H1 (cell line): ENCODE data around the gene ZNF281. TPM values are rescaled to one million over a fixed set of nuclear protein-coding genes. Genes with fewer than 3 reads are reported as not detected.

Experiments
- CTCF ChIA-PET: fragments of 300-600 bp; sonication (Branson Sonifier 250); formaldehyde crosslinking; loops from one replicate; lab custom pipeline; 2021; ENCODE audit not compliant: partially characterized antibody; lab: Charles Lee
- POLR2A ChIA-PET: fragments of 300-600 bp; sonication (Branson Sonifier 250); formaldehyde crosslinking; loops from one replicate; lab custom pipeline; 2021; ENCODE audit warnings: inconsistent platforms; ENCODE audit not compliant: partially characterized antibody; lab: Charles Lee
- DNase-seq, 2 experiments: peaks; one replicate each; pipeline versions ENCODE4 v3.0.0 to v3.0.0-alpha.2; 2010 to 2022; ENCODE audit warnings: low spot score in 2 of 2, low read depth in 1 of 2, mixed read lengths in 1 of 2
- FAIRE-seq: peaks from 2 replicates; lab custom pipeline; 2011; peaks lifted over from hg19 to GRCh38; lab: Jason Lieb, UNC
- H2AFZ ChIP-seq: 2 replicates; pipeline ENCODE4 v1.8.1; 2012; ENCODE audit warnings: low read length, inconsistent platforms
- H2AK5ac ChIP-seq: 2 replicates; pipeline ENCODE4 v1.6.1; 2013; ENCODE audit warnings: low read depth, low read length
- H2BK120ac ChIP-seq: replicated peaks from 2 replicates; pipeline ENCODE3; 2013; ENCODE audit warnings: low read depth, low read length, inconsistent platforms
- H2BK12ac ChIP-seq: 2 replicates; pipeline ENCODE4 v1.6.1; 2013; ENCODE audit warnings: low read depth, low read length
- H2BK15ac ChIP-seq: 2 replicates; pipeline ENCODE4 v1.6.1; 2013; ENCODE audit warnings: low read length
- H2BK20ac ChIP-seq: 2 replicates; pipeline ENCODE4 v1.6.1; 2013; ENCODE audit warnings: low read length
- H2BK5ac ChIP-seq: 2 replicates; pipeline ENCODE4 v1.6.1; 2013; ENCODE audit warnings: low read depth, low read length
- H3K14ac ChIP-seq: 2 replicates; pipeline ENCODE4 v1.6.1; 2013; ENCODE audit warnings: inconsistent platforms; ENCODE audit not compliant: insufficient read length
- H3K18ac ChIP-seq: 2 replicates; pipeline ENCODE4 v1.6.1; 2013; ENCODE audit warnings: low read length; ENCODE audit errors: extremely low read depth
- H3K23ac ChIP-seq: 2 replicates; pipeline ENCODE4 v1.6.1; 2013; ENCODE audit warnings: inconsistent platforms; ENCODE audit not compliant: insufficient read length
- H3K23me2 ChIP-seq: 2 replicates; pipeline ENCODE4 v1.6.1; 2013; ENCODE audit warnings: low read depth, low read length
- H3K27ac ChIP-seq: 2 replicates; pipeline ENCODE4 v1.6.1; 2011; ENCODE audit warnings: low read depth, low read length, inconsistent platforms
- H3K27me3 ChIP-seq, 4 experiments: replicated peaks in 1 of 4; 1 replicate in 1 of 4; 2 replicates in 3 of 4; pipeline versions ENCODE4 v1.6.1 to v1.8.1; 2011 to 2013; ENCODE audit warnings: low read length in 3 of 4, mild to moderate bottlenecking in 3 of 4, inconsistent platforms in 2 of 4, mixed read lengths in 2 of 4, moderate library complexity in 1 of 4; ENCODE audit not compliant: control insufficient read depth in 3 of 4, insufficient read depth in 3 of 4; ENCODE audit errors: extremely low read depth in 1 of 4
- H3K36me3 ChIP-seq, 4 experiments: 2 replicates each; pipeline versions ENCODE4 v1.6.1 to v1.8.1; 2011 to 2013; ENCODE audit warnings: mild to moderate bottlenecking in 4 of 4, low read length in 3 of 4, moderate library complexity in 2 of 4, control low read depth in 1 of 4, inconsistent platforms in 1 of 4; ENCODE audit not compliant: insufficient read depth in 4 of 4, control insufficient read depth in 2 of 4
- H3K4ac ChIP-seq: replicated peaks from 2 replicates; pipeline ENCODE3; 2013; ENCODE audit warnings: low read length, low read depth, mixed read lengths, inconsistent platforms; ENCODE audit not compliant: insufficient read length
- H3K4me1 ChIP-seq, 4 experiments: replicated peaks in 1 of 4; 1 replicate in 1 of 4; 2 replicates in 3 of 4; pipeline versions ENCODE4 v1.6.1 to v1.8.1; 2011 to 2013; ENCODE audit warnings: low read length in 3 of 4, inconsistent platforms in 2 of 4, mixed read lengths in 1 of 4; ENCODE audit not compliant: insufficient read depth in 4 of 4, control insufficient read depth in 3 of 4
- H3K4me2 ChIP-seq, 2 experiments: 2 replicates each; pipeline versions ENCODE4 v1.6.1 to v1.8.1; 2011 to 2013; ENCODE audit warnings: low read depth in 2 of 2, low read length in 2 of 2, control low read depth in 1 of 2, inconsistent platforms in 1 of 2, mild to moderate bottlenecking in 1 of 2; ENCODE audit not compliant: insufficient read depth in 1 of 2
- H3K4me3 ChIP-seq, 4 experiments: fragments of 200-600, 300-600 bp in 1 of 4; sonication (generic), shearing (Covaris generic), sonication (Bioruptor Twin) in 1 of 4; 2 replicates each; pipeline versions ENCODE4 v1.5.1 to v1.8.1; 2011 to 2016; ENCODE audit warnings: low read length in 4 of 4, low read depth in 3 of 4, control low read depth in 2 of 4, inconsistent platforms in 2 of 4, mild to moderate bottlenecking in 2 of 4, mixed read lengths in 1 of 4, moderate library complexity in 1 of 4; ENCODE audit not compliant: insufficient read depth in 2 of 4; ENCODE audit errors: extremely low read depth in 1 of 4
- H3K56ac ChIP-seq: replicated peaks from 2 replicates; pipeline ENCODE3; 2013; ENCODE audit warnings: low read depth, mild to moderate bottlenecking, mixed read lengths, low read length, inconsistent platforms; ENCODE audit not compliant: insufficient read length
- H3K79me1 ChIP-seq: 2 replicates; pipeline ENCODE4 v1.6.1; 2013; ENCODE audit warnings: low read depth, low read length, control low read depth
- H3K79me2 ChIP-seq, 2 experiments: 2 replicates each; pipeline versions ENCODE4 v1.6.1 to v1.8.1; 2012 to 2013; ENCODE audit warnings: low read length in 2 of 2, mild to moderate bottlenecking in 2 of 2, inconsistent platforms in 1 of 2; ENCODE audit not compliant: insufficient read depth in 2 of 2, control insufficient read depth in 1 of 2
- H3K9ac ChIP-seq, 4 experiments: replicated peaks in 1 of 4; 1 replicate in 1 of 4; 2 replicates in 3 of 4; pipeline versions ENCODE4 v1.6.1 to v1.8.1; 2011 to 2013; ENCODE audit warnings: low read depth in 3 of 4, low read length in 3 of 4, control low read depth in 2 of 4, mild to moderate bottlenecking in 2 of 4, moderate library complexity in 2 of 4, inconsistent platforms in 1 of 4; ENCODE audit errors: extremely low read depth in 1 of 4
- H3K9me3 ChIP-seq, 2 experiments: 2 replicates each; pipeline versions ENCODE4 v1.6.1 to v1.8.1; 2012 to 2013; ENCODE audit warnings: mild to moderate bottlenecking in 2 of 2, moderate library complexity in 2 of 2, control low read depth in 1 of 2, inconsistent platforms in 1 of 2, low read depth in 1 of 2, low read length in 1 of 2, mixed read lengths in 1 of 2; ENCODE audit not compliant: insufficient read depth in 2 of 2
- H4K20me1 ChIP-seq, 2 experiments: replicated peaks in 1 of 2; 2 replicates each; pipeline versions ENCODE3 to v1.8.1; 2011 to 2013; ENCODE audit warnings: inconsistent platforms in 2 of 2, low read length in 2 of 2, mild to moderate bottlenecking in 1 of 2; ENCODE audit not compliant: insufficient read depth in 2 of 2, control insufficient read depth in 1 of 2
- H4K5ac ChIP-seq: 2 replicates; pipeline ENCODE4 v1.6.1; 2013; ENCODE audit warnings: low read length, low read depth, mixed read lengths, inconsistent platforms; ENCODE audit not compliant: insufficient read length
- H4K8ac ChIP-seq: 2 replicates; pipeline ENCODE4 v1.8.0; 2013; ENCODE audit warnings: mild to moderate bottlenecking, moderate library complexity, low read length, inconsistent platforms; ENCODE audit not compliant: insufficient read depth; ENCODE audit errors: extremely low read depth
- H4K91ac ChIP-seq: replicated peaks from 2 replicates; pipeline ENCODE3; 2013; ENCODE audit warnings: low read length, mixed read lengths, inconsistent platforms; ENCODE audit not compliant: insufficient read length
- CHD2 ChIP-seq: IDR thresholded peaks from 2 replicates; pipeline ENCODE4 v1.6.1; 2012; ENCODE audit warnings: low read length, improper control_type of control experiment
- CTBP2 ChIP-seq: IDR thresholded peaks from 2 replicates; pipeline ENCODE4 v1.7.0; 2011; ENCODE audit warnings: borderline replicate concordance, mild to moderate bottlenecking, moderate library complexity, mixed read lengths, low read length; ENCODE audit not compliant: insufficient read depth, insufficient read length
- EP300 ChIP-seq, 2 experiments: IDR thresholded peaks; 1 replicate in 1 of 2; 2 replicates in 1 of 2; pipeline ENCODE4 v1.6.1; 2011 to 2012; ENCODE audit warnings: low read depth in 2 of 2, low read length in 2 of 2, mild to moderate bottlenecking in 2 of 2, borderline replicate concordance in 1 of 2, inconsistent platforms in 1 of 2, moderate library complexity in 1 of 2
- KDM4A ChIP-seq: IDR thresholded peaks from one replicate; pipeline ENCODE4 v1.7.1; 2012; ENCODE audit warnings: low read depth, mild to moderate bottlenecking, moderate library complexity, low read length, inconsistent platforms; ENCODE audit not compliant: severe bottlenecking
- POLR2A ChIP-seq, 2 experiments: IDR thresholded peaks; 1 replicate in 1 of 2; 2 replicates in 1 of 2; pipeline ENCODE4 v1.6.1; 2011; ENCODE audit warnings: low read depth in 2 of 2, low read length in 2 of 2, mild to moderate bottlenecking in 2 of 2; ENCODE audit errors: control extremely low read depth in 1 of 2
- RBBP5 ChIP-seq: IDR thresholded peaks from 2 replicates; pipeline ENCODE4 v1.7.1; 2012; ENCODE audit warnings: low read depth, mild to moderate bottlenecking, inconsistent platforms, low read length, moderate library complexity, borderline replicate concordance
- SIX5 ChIP-seq: IDR thresholded peaks from 2 replicates; pipeline ENCODE4 v1.6.1; 2011; ENCODE audit warnings: mild to moderate bottlenecking, low read depth, low read length
- TAF7 ChIP-seq: optimal IDR thresholded peaks from 2 replicates; pipeline ENCODE3; 2011; ENCODE audit warnings: low read depth, mild to moderate bottlenecking, inconsistent platforms, low read length, moderate library complexity, borderline replicate concordance
- YY1 ChIP-seq: IDR thresholded peaks from 2 replicates; pipeline ENCODE4 v1.6.1; 2011; ENCODE audit warnings: low read depth, mild to moderate bottlenecking, low read length
- ZNF274 ChIP-seq: IDR thresholded peaks from 2 replicates; pipeline ENCODE4 v1.7.0; 2012; ENCODE audit warnings: low read length, borderline replicate concordance; ENCODE audit errors: extremely low read depth
- WGBS, 2 experiments: shearing (Covaris generic) in 1 of 2; methylation state at CpG; one replicate each; pipeline versions ENCODE4 v1.1.6 to v1.1.7; 2013 to 2015; ENCODE audit warnings: low lambda C conversion rate in 2 of 2, mixed read lengths in 2 of 2, inconsistent platforms in 1 of 2, low coverage in 1 of 2, missing lambda C conversion rate in 1 of 2; ENCODE audit not compliant: insufficient replicate concordance in 2 of 2, insufficient coverage in 1 of 2, insufficient read length in 1 of 2; ENCODE audit errors: extremely low coverage in 1 of 2, missing lambda C conversion rate in 1 of 2; 5-methylcytosine and 5-hydroxymethylcytosine counted together
- polyA plus RNA-seq, 7 experiments: library from polyadenylated mRNA; depleted of rRNA in 3 of 7; stranded (reverse) in 5 of 7; unstranded in 2 of 7; fragments of >200 nt in 5 of 7; fragments of 200-250 nt in 2 of 7; gene quantifications; 1 replicate in 5 of 7; 2 replicates in 1 of 7; 4 replicates in 1 of 7; pipeline versions ENCODE4 v1.2.1 to v1.2.3, GENCODE V29; 2011 to 2013; ENCODE audit warnings: missing spikeins in 2 of 7, mixed read lengths in 2 of 7
- total RNA-seq: library from RNA; stranded (reverse); fragmentation: NEBNext Ultra II Directional; extraction: Animal tissue kit (Norgen Biotek cat#: 25700); gene quantifications from 2 replicates; pipeline ENCODE4 v1.2.1, GENCODE V29; 2021

Gene ZNF281
- total and polyA plus RNA-seq, 2 of the 8 experiments (the other 6 are each of a cell fraction or from before 2014, with no cell fraction given): 19.5 to 61.4 TPM

GRCh38 chr1:200386416-200386815 lies 23.4 kb downstream of the ZNF281 start:
- Histone ChIP-seq H2BK5ac (no peak overlapping the region), H3K4ac (no peak overlapping the region), H3K56ac (no peak overlapping the region), H4K5ac (no peak overlapping the region), H3K9ac (no peak overlapping the region), H3K4me2 (no peak overlapping the region), H3K9me3 (no peaks in the 10 kb centered on the region), H3K27me3 (no peaks in the 10 kb centered on the region), H2AK5ac (no peak overlapping the region), H3K4me1 (peaks cover 2 to 9% (median 4%) of the 10 kb centered on the region in 4 experiments; a peak in 5 of 7 replicates), H3K14ac (no peak overlapping the region), H2BK12ac (no peak overlapping the region), H2BK15ac (no peak overlapping the region), H3K23me2 (no peaks in the 10 kb centered on the region), H3K36me3 (no peaks in the 10 kb centered on the region), H3K23ac (no peak overlapping the region), H3K27ac (no peak overlapping the region), H3K79me2 (no peaks in the 10 kb centered on the region), H3K18ac (no peak overlapping the region), H4K91ac (no peak overlapping the region), H4K20me1 (no peaks in the 10 kb centered on the region), H4K8ac (no peak overlapping the region), H3K4me3 (no peak overlapping the region), H3K79me1 (no peaks in the 10 kb centered on the region), H2BK20ac (no peak overlapping the region), H2AFZ (no peak overlapping the region), H2BK120ac (no peak overlapping the region)
- whole genome bisulfite sequencing, 2 experiments: 93% methylated on average over 4 of the region's 4 CpGs; no CpG with 5 or more reads in 1 of the 2 experiments
- ChIA-PET CTCF (interaction anchor here (0.9 to 1.0 kb wide), 2 partner anchors 8 to 17 kb away, joined by 3 read pairs; no protein-coding TSS in a partner anchor), POLR2A (interaction anchor here (1.5 to 2.3 kb wide), 2 partner anchors 13 to 22 kb away, joined by 4 to 9 read pairs; no protein-coding TSS in a partner anchor)
- no peak for TF ChIP-seq KDM4A
- TF ChIP-seq CTBP2: no peak
- no peak for TF ChIP-seq CHD2
- no peak for TF ChIP-seq POLR2A (IDR thresholded peaks at IDR 0.05; ENCODE audit: control extremely low read depth in 1 of 2, low read depth in 2 of 2, low read length in 2 of 2)
- no peak for TF ChIP-seq EP300 (IDR thresholded peaks at IDR 0.05; ENCODE audit: borderline replicate concordance in 1 of 2, low read depth in 2 of 2, low read length in 2 of 2)
- TF ChIP-seq ZNF274: no peak
- no peak for TF ChIP-seq RBBP5
- TF ChIP-seq SIX5: no peak
- no peak for TF ChIP-seq TAF7
- TF ChIP-seq YY1: no peak
- DNase-seq (no peak), FAIRE-seq (no peak)
